GM12878 (cell line): ENCODE measurements around the gene BNC2. TPM values are rescaled to one million over a fixed set of nuclear protein-coding genes. Genes with fewer than 3 reads are reported as not detected.

Experiments
- ATAC-seq: fragments of 200-7000 bp; cut with Tn5 transposase; 3 replicates; pipeline ENCODE4 v1.9.1; 2020; ENCODE audit warnings: mild to moderate bottlenecking, moderate library complexity
- BruUV-seq: library from RNA; stranded (reverse); fragments of 400-500 nt; replicated peaks from 2 replicates; lab custom pipeline; 2021; lab: Mats Ljungman, UMichigan
- CTCF ChIA-PET: fragments of 300-600 bp; sonication (Branson Sonifier 250); formaldehyde crosslinking; extraction: SDS; loops from one replicate; lab custom pipeline; 2021; ENCODE audit warnings: inconsistent platforms; lab: Yijun Ruan, JAX
- POLR2A ChIA-PET: fragments of 350-600 bp; formaldehyde crosslinking; extraction: SDS; loops from one replicate; lab custom pipeline; 2021; ENCODE audit warnings: inconsistent platforms; lab: Charles Lee
- RAD21 ChIA-PET: fragments of 300-600 bp; sonication (Branson Sonifier 250); formaldehyde crosslinking; loops from one replicate; lab custom pipeline; 2023; ENCODE audit warnings: antibody characterized with exemption; ENCODE audit not compliant: unreplicated experiment; lab: Charles Lee
- SMC1A ChIA-PET: fragments of 300-600 bp; sonication (Branson Sonifier 250); formaldehyde crosslinking; loops from one replicate; lab custom pipeline; 2023; ENCODE audit not compliant: unreplicated experiment, uncharacterized antibody; lab: Charles Lee
- DNase-seq: peaks from one replicate; pipeline ENCODE4 v3.0.0-alpha.2; 2011; ENCODE audit warnings: low read depth, low spot score
- FAIRE-seq: peaks from 3 replicates; lab custom pipeline; 2011; peaks lifted over from hg19 to GRCh38; lab: Jason Lieb, UNC
- H2AFZ ChIP-seq: 2 replicates; pipeline ENCODE4 v1.6.0; 2011; ENCODE audit warnings: low read depth, low read length, control low read depth; ENCODE audit not compliant: control insufficient read depth
- H3K27ac ChIP-seq: 2 replicates; pipeline ENCODE4 v1.5.1; 2011; ENCODE audit warnings: control low read depth; ENCODE audit not compliant: control insufficient read depth, insufficient read depth
- H3K27me3 ChIP-seq, 2 experiments: replicated peaks in 1 of 2; 2 replicates each; pipeline versions ENCODE4 v1.6.0 to v1.6.1; 2011; ENCODE audit warnings: low read length in 1 of 2; ENCODE audit not compliant: control insufficient read depth in 2 of 2, insufficient read depth in 2 of 2
- H3K36me3 ChIP-seq, 2 experiments: 2 replicates each; pipeline ENCODE4 v1.5.1; 2011; ENCODE audit warnings: low read length in 1 of 2; ENCODE audit not compliant: control insufficient read depth in 2 of 2, insufficient read depth in 2 of 2
- H3K4me1 ChIP-seq: 2 replicates; pipeline ENCODE4 v1.6.1; 2011; ENCODE audit warnings: mild to moderate bottlenecking, low read length, moderate library complexity, mixed read lengths; ENCODE audit not compliant: control insufficient read depth, insufficient read depth
- H3K4me2 ChIP-seq: 2 replicates; pipeline ENCODE4 v1.6.0; 2011; ENCODE audit warnings: control low read depth; ENCODE audit not compliant: control insufficient read depth, insufficient read depth
- H3K4me3 ChIP-seq: fragments of 200-600 bp; sonication (generic); 2 replicates; pipeline ENCODE4 v1.5.1; 2016
- H3K79me2 ChIP-seq: 2 replicates; pipeline ENCODE4 v1.6.0; 2011; ENCODE audit warnings: low read length; ENCODE audit not compliant: control insufficient read depth, insufficient read depth
- H3K9ac ChIP-seq: 2 replicates; pipeline ENCODE4 v1.8.0; 2011; ENCODE audit warnings: low read length, control low read depth, mixed read lengths; ENCODE audit not compliant: control insufficient read depth, insufficient read depth
- H3K9me3 ChIP-seq: replicated peaks from 3 replicates; pipeline ENCODE4 v1.5.1; 2011; ENCODE audit warnings: mild to moderate bottlenecking, low read length; ENCODE audit not compliant: control insufficient read depth, insufficient read depth
- H4K20me1 ChIP-seq: 2 replicates; pipeline ENCODE4 v1.6.0; 2011; ENCODE audit not compliant: control insufficient read depth, insufficient read depth
- NR2F1 ChIP-seq: fragments of 450-650 bp; conservative IDR thresholded peaks from 2 replicates; pipeline ENCODE4 v1.6.1; 2017; ENCODE audit warnings: mild to moderate bottlenecking
- SMC3 ChIP-seq: IDR thresholded peaks from 2 replicates; pipeline ENCODE4 v1.6.1; 2011; ENCODE audit warnings: low read length, improper control_type of control experiment, borderline replicate concordance
- ZNF24 ChIP-seq: fragments of 450-650 bp; IDR thresholded peaks from 2 replicates; pipeline ENCODE4 v1.6.1; 2017; ENCODE audit warnings: antibody characterized with exemption, mild to moderate bottlenecking
- WGBS: methylation state at CpG from one replicate; pipeline ENCODE4 v1.1.6; 2016; ENCODE audit warnings: low lambda C conversion rate; ENCODE audit not compliant: insufficient replicate concordance, insufficient coverage; ENCODE audit errors: missing lambda C conversion rate; 5-methylcytosine and 5-hydroxymethylcytosine counted together
- in situ Hi-C: fragments of 300-500 bp; cut with MboI; formaldehyde crosslinking; loops from 9 replicates; pipeline ENCODE4 v1.14.3; 2018; ENCODE audit warnings: mixed read lengths
- intact Hi-C: fragments of 100-400 bp; cut with micrococcal nuclease; formaldehyde crosslinking; loops from one replicate; pipeline ENCODE4 v1.14.2; 2022; ENCODE audit not compliant: unreplicated experiment
- polyA plus RNA-seq, 11 experiments: library from polyadenylated mRNA; depleted of rRNA in 4 of 11; unstranded in 6 of 11; stranded (reverse) in 5 of 11; fragments of >200 nt; fragmentation: Nextera tagmentation in 4 of 11; fragmentation: Illumina TruSeq in 1 of 11; extraction: Ambion mirVana in 4 of 11; extraction: Trizol in 1 of 11; gene quantifications; 1 replicate in 1 of 11; 2 replicates in 10 of 11; pipeline versions ENCODE4 v1.2.1 to v1.2.3, GENCODE V29; 2011 to 2016; ENCODE audit warnings: inconsistent platforms in 2 of 11, missing spikeins in 2 of 11, low read depth in 1 of 11
- total RNA-seq, 4 experiments: library from RNA; depleted of rRNA in 3 of 4; stranded (reverse); fragments of >200 nt in 3 of 4; fragmentation: Illumina TruSeq in 1 of 4; extraction: Trizol in 1 of 4; gene quantifications; 2 replicates each; pipeline versions ENCODE4 v1.2.1 to v1.2.3, GENCODE V29; 2013 to 2021
- TF ChIP-seq, protein P1 (sequence below): fragments of 450-650 bp; IDR thresholded peaks from 2 replicates; pipeline ENCODE4 v1.6.1; 2017; ENCODE audit warnings: low read depth, mild to moderate bottlenecking, moderate library complexity
- TF ChIP-seq, protein P2 (sequence below): fragments of 450-650 bp; IDR thresholded peaks from 2 replicates; pipeline ENCODE4 v1.6.1; 2018; ENCODE audit warnings: borderline replicate concordance, mild to moderate bottlenecking; ENCODE audit not compliant: partially characterized antibody

Gene BNC2
- total and polyA plus RNA-seq, 10 of the 15 experiments (the other 5 are each of a cell fraction or from before 2014, with no cell fraction given) = 0.05 to 14.5 (median 0.26) TPM

DNA sequence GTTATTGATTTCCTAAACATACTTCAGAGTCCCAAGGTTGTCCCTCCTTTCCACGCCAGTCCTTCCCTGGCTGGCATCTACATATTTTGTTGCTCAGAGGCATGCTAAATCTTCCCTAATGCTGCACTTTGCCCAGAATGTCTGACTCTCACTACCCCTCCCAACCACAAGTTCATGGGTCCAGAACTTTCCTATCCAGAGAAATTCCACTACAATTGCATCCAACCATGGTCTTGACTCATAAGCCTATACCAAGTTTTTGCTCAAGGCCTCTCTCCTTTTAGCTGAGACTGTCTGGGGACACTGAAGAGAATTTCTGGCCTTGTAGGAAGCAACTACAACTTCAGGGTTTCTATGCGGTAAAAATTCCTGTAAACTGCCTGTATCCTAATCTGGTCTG lies 206.3 kb downstream of the BNC2 start:
- H3K9me3 ChIP-seq = no peaks in the 10 kb centered on the region
- ChIA-PET SMC1A (no interaction called here), CTCF (no interaction called here), POLR2A (no interaction called here), RAD21 (no interaction called here)
- no peak for FAIRE-seq
- TF ChIP-seq NR2F1 = no peak
- TF ChIP-seq SMC3 = no peak
- TF ChIP-seq, protein P1, sequence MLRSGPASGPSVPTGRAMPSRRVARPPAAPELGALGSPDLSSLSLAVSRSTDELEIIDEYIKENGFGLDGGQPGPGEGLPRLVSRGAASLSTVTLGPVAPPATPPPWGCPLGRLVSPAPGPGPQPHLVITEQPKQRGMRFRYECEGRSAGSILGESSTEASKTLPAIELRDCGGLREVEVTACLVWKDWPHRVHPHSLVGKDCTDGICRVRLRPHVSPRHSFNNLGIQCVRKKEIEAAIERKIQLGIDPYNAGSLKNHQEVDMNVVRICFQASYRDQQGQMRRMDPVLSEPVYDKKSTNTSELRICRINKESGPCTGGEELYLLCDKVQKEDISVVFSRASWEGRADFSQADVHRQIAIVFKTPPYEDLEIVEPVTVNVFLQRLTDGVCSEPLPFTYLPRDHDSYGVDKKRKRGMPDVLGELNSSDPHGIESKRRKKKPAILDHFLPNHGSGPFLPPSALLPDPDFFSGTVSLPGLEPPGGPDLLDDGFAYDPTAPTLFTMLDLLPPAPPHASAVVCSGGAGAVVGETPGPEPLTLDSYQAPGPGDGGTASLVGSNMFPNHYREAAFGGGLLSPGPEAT = no peak
- TF ChIP-seq ZNF24 = no peak
- TF ChIP-seq, protein P2, sequence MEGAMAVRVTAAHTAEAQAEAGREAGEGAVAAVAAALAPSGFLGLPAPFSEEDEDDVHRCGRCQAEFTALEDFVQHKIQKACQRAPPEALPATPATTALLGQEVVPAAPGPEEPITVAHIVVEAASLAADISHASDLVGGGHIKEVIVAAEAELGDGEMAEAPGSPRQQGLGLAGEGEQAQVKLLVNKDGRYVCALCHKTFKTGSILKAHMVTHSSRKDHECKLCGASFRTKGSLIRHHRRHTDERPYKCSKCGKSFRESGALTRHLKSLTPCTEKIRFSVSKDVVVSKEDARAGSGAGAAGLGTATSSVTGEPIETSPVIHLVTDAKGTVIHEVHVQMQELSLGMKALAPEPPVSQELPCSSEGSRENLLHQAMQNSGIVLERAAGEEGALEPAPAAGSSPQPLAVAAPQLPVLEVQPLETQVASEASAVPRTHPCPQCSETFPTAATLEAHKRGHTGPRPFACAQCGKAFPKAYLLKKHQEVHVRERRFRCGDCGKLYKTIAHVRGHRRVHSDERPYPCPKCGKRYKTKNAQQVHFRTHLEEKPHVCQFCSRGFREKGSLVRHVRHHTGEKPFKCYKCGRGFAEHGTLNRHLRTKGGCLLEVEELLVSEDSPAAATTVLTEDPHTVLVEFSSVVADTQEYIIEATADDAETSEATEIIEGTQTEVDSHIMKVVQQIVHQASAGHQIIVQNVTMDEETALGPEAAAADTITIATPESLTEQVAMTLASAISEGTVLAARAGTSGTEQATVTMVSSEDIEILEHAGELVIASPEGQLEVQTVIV = no peak
- no peak overlapping the region for H3K27ac ChIP-seq
- H4K20me1 ChIP-seq = no peaks in the 10 kb centered on the region
- H3K36me3 ChIP-seq = no peaks in the 10 kb centered on the region
- no peaks in the 10 kb centered on the region for H3K4me1 ChIP-seq
- no peak overlapping the region for H3K9ac ChIP-seq
- ATAC-seq = no peak
- intact Hi-C loops = no loop called here
- H2AFZ ChIP-seq = no peak overlapping the region
- in situ Hi-C loops = no loop called here
- no peak for DNase-seq
- no peaks in the 10 kb centered on the region for H3K27me3 ChIP-seq
- H3K4me3 ChIP-seq = no peak overlapping the region
- WGBS = 33% methylated on average over 2 of the region's 2 CpGs
- BruUV-seq = no TSS peak
- no peaks in the 10 kb centered on the region for H3K79me2 ChIP-seq
- no peak overlapping the region for H3K4me2 ChIP-seq
